Endothelial cell of umbilical vein (primary cell): ENCODE results near the gene STMN1.

Experiments
- EZH2 ChIP-seq: IDR thresholded peaks from 2 replicates; pipeline ENCODE4 v1.6.1; 2012; ENCODE audit warnings: borderline replicate concordance, low read depth, mild to moderate bottlenecking, moderate library complexity, low read length, inconsistent platforms; ENCODE audit not compliant: severe bottlenecking
- POLR2A ChIP-seq: IDR thresholded peaks from 2 replicates; pipeline ENCODE4 v1.6.1; 2012; ENCODE audit warnings: low read depth, mild to moderate bottlenecking, control low read depth, low read length
- POLR2AphosphoS5 ChIP-seq: IDR thresholded peaks from 2 replicates; pipeline ENCODE4 v1.6.1; 2012; ENCODE audit warnings: low read depth, mild to moderate bottlenecking, control low read depth, low read length, moderate library complexity; ENCODE audit not compliant: insufficient read depth
- TF ChIP-seq, protein P1 (sequence below), 2 donors: IDR thresholded peaks; 1 replicate in 1 of 2; 2 replicates in 1 of 2; pipeline ENCODE4 v1.5.1; 2011; ENCODE audit warnings: low read length in 2 of 2, mild to moderate bottlenecking in 2 of 2, moderate library complexity in 2 of 2, control low read depth in 1 of 2, inconsistent platforms in 1 of 2, low read depth in 1 of 2; ENCODE audit not compliant: insufficient read depth in 1 of 2; ENCODE audit errors: extremely low read depth in 1 of 2

DNA sequence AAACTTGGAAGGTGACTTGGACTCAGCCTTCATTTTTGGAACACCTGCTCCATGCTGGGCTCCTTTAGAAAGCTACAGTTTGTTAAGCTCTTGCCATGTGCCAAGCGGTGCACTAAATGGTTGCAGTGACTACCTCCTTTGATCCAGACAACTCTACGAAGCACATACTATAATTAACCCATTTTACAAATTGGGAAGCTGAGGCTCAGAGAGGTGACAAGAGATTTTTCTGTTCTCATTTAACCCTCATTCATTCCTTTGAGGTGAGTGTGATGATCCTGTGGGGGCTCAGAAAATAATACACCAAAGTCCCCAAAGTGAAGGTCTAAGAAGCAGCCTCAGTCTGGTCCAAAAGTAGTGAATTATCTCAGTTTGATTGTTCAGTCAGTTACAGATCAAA is 29.1 kb downstream of the STMN1 start:
- TF ChIP-seq EZH2 (no peak), POLR2A (no peak), POLR2AphosphoS5 (no peak)
- TF ChIP-seq, protein P1, sequence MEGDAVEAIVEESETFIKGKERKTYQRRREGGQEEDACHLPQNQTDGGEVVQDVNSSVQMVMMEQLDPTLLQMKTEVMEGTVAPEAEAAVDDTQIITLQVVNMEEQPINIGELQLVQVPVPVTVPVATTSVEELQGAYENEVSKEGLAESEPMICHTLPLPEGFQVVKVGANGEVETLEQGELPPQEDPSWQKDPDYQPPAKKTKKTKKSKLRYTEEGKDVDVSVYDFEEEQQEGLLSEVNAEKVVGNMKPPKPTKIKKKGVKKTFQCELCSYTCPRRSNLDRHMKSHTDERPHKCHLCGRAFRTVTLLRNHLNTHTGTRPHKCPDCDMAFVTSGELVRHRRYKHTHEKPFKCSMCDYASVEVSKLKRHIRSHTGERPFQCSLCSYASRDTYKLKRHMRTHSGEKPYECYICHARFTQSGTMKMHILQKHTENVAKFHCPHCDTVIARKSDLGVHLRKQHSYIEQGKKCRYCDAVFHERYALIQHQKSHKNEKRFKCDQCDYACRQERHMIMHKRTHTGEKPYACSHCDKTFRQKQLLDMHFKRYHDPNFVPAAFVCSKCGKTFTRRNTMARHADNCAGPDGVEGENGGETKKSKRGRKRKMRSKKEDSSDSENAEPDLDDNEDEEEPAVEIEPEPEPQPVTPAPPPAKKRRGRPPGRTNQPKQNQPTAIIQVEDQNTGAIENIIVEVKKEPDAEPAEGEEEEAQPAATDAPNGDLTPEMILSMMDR (IDR thresholded peaks at IDR 0.05; ENCODE audit: extremely low read depth in 1 of 2, insufficient read depth in 1 of 2, low read depth in 1 of 2, low read length in 2 of 2): no peak
